Endothelial cell (in vitro differentiated cells): ENCODE results near the gene HTRA2. TPM values are rescaled to one million over a fixed set of nuclear protein-coding genes. Genes with fewer than 3 reads are reported as not detected.

Experiments used
- DNase-seq: peaks from one replicate; pipeline ENCODE4 v3.0.0; 2021; ENCODE audit warnings: low spot score
- H3K27ac Mint-ChIP-seq: one replicate; pipeline ENCODE4 v1.8.0; 2021; ENCODE audit warnings: mixed read lengths, inconsistent platforms; ENCODE audit not compliant: unreplicated experiment
- H3K27me3 Mint-ChIP-seq: one replicate; pipeline ENCODE4 v1.8.0; 2021; ENCODE audit warnings: mild to moderate bottlenecking, moderate library complexity, mixed read lengths, inconsistent platforms; ENCODE audit not compliant: unreplicated experiment
- H3K36me3 Mint-ChIP-seq: one replicate; pipeline ENCODE4 v1.8.0; 2021; ENCODE audit warnings: mild to moderate bottlenecking, low read depth, mixed read lengths, inconsistent platforms; ENCODE audit not compliant: unreplicated experiment
- H3K4me1 Mint-ChIP-seq: one replicate; pipeline ENCODE4 v1.8.0; 2021; ENCODE audit warnings: mild to moderate bottlenecking, mixed read lengths, inconsistent platforms; ENCODE audit not compliant: unreplicated experiment
- H3K4me3 Mint-ChIP-seq: one replicate; pipeline ENCODE4 v1.8.0; 2021; ENCODE audit warnings: mild to moderate bottlenecking, mixed read lengths, inconsistent platforms; ENCODE audit not compliant: unreplicated experiment
- H3K9me3 Mint-ChIP-seq: one replicate; pipeline ENCODE4 v1.8.0; 2021; ENCODE audit warnings: mixed read lengths, inconsistent platforms; ENCODE audit not compliant: unreplicated experiment
- CTCF ChIP-seq: fragments of 200-600 bp; sonication (generic); IDR thresholded peaks from one replicate; pipeline ENCODE4 v1.5.0; 2021; ENCODE audit warnings: antibody characterized with exemption; ENCODE audit not compliant: unreplicated experiment
- total RNA-seq: library from RNA; stranded (reverse); fragmentation: NEBNext Ultra II Directional; extraction: Animal tissue kit (Norgen Biotek cat#: 25700); gene quantifications from one replicate; pipeline ENCODE4 v1.2.1, GENCODE V29; 2021; ENCODE audit not compliant: unreplicated experiment

Gene HTRA2
- total RNA-seq, 1 donor from 2014 or later: 44.3 TPM

- TF ChIP-seq CTCF: no peak
- Mint-ChIP-seq H3K4me1 (peaks cover 18% of the 10 kb centered on the region), H3K9me3 (no peaks in the 10 kb centered on the region), H3K27me3 (peaks cover 12% of the 10 kb centered on the region), H3K4me3 (peak overlapping the region; percentile 62), H3K27ac (peak overlapping the region; percentile 25), H3K36me3 (peaks cover 33% of the 10 kb centered on the region)
- no peak for DNase-seq
Observed at GRCh38 chr2:74531666-74532065, 1.9 kb downstream of the HTRA2 start.

- no peak for DNase-seq
- H3K9me3 Mint-ChIP-seq: no peaks in the 10 kb centered on the region
- H3K4me3 Mint-ChIP-seq: no peak overlapping the region
- peaks cover 28% of the 10 kb centered on the region for H3K36me3 Mint-ChIP-seq
- H3K27ac Mint-ChIP-seq: peak overlapping the region; percentile 2
- no peak for TF ChIP-seq CTCF
- H3K27me3 Mint-ChIP-seq: peaks cover 12% of the 10 kb centered on the region
- H3K4me1 Mint-ChIP-seq: peaks cover 18% of the 10 kb centered on the region
Observed at GRCh38 chr2:74532222-74532621, 2.5 kb downstream of the HTRA2 start.

- Mint-ChIP-seq H3K27me3 (peaks cover 7% of the 10 kb centered on the region), H3K4me3 (peak overlapping the region; percentile 17), H3K27ac (no peak overlapping the region), H3K4me1 (peaks cover 12% of the 10 kb centered on the region), H3K36me3 (peaks cover 16% of the 10 kb centered on the region), H3K9me3 (no peaks in the 10 kb centered on the region)
- TF ChIP-seq CTCF: no peak
- DNase-seq: no peak
Observed at GRCh38 chr2:74533464-74533863, 3.7 kb downstream of the HTRA2 start.

- H3K36me3 Mint-ChIP-seq: peaks cover 13% of the 10 kb centered on the region
- DNase-seq: no peak
- no peak overlapping the region for H3K27ac Mint-ChIP-seq
- peaks cover 5% of the 10 kb centered on the region for H3K4me1 Mint-ChIP-seq
- peaks cover 2% of the 10 kb centered on the region for H3K27me3 Mint-ChIP-seq
- H3K9me3 Mint-ChIP-seq: no peaks in the 10 kb centered on the region
- no peak overlapping the region for H3K4me3 Mint-ChIP-seq
- no peak for TF ChIP-seq CTCF
Observed at GRCh38 chr2:74534411-74534810, 4.7 kb downstream of the HTRA2 start.

GRCh38 chr2:74535440-74535965 is 5.8 kb downstream of the HTRA2 start:
- no peak for DNase-seq
- peaks cover 13% of the 10 kb centered on the region for H3K36me3 Mint-ChIP-seq
- H3K4me1 Mint-ChIP-seq: peaks cover 5% of the 10 kb centered on the region
- H3K9me3 Mint-ChIP-seq: no peaks in the 10 kb centered on the region
- H3K27ac Mint-ChIP-seq: no peak overlapping the region
- no peak for TF ChIP-seq CTCF
- H3K27me3 Mint-ChIP-seq: peaks cover 2% of the 10 kb centered on the region
- no peak overlapping the region for H3K4me3 Mint-ChIP-seq
